ENCODE data around the gene MSRB2. TPM values are rescaled to one million over a fixed set of nuclear protein-coding genes. Genes with fewer than 3 reads are reported as not detected.

Gene MSRB2
- total RNA-seq, 1 donor from 2014 or later = 31.3 TPM

DNA sequence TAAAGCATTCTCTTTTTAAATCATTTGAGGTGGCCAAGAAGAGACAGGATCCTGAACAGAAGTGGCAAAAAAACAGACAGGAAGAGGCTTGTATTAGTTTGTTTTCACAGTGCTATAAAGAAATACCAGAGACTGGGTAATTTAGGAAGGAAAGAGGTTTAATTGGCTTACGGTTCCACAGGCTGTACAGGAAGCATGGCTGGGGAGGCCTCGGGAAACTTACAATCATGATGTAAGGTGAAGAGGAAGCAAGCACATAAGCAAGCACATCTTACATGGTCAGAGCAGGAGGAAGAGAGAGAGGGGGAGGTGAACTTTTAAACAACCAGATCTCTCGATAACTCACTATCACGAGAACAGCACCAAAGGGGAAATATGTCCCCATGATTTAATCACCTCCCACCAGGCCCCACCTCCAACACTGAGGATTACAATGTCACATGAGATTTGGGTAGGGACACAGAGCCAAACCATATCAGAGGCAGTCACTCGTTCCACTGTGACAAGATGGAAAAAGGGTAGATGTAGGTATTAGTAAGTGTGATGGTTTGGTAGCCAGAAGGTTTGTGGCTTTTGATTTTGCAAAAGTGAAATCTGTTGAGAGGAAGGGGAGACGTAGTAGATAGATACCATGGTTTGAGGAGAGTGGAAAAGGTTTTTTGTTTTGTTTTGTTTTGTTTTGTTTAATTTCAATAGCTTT, 5.1 kb downstream of the MSRB2 start:
- Mint-ChIP-seq H3K27ac (ENCODE audit: unreplicated experiment) (no peak overlapping the region), H3K27me3 (ENCODE audit: unreplicated experiment) (peaks cover 7% of the 10 kb centered on the region), H3K4me3 (ENCODE audit: unreplicated experiment) (no peak overlapping the region), H3K36me3 (ENCODE audit: unreplicated experiment) (peaks cover 6% of the 10 kb centered on the region), H3K4me1 (ENCODE audit: low read depth, unreplicated experiment) (peaks cover 14% of the 10 kb centered on the region), H3K9me3 (ENCODE audit: unreplicated experiment) (peaks cover 4% of the 10 kb centered on the region)
- TF ChIP-seq, protein P1, sequence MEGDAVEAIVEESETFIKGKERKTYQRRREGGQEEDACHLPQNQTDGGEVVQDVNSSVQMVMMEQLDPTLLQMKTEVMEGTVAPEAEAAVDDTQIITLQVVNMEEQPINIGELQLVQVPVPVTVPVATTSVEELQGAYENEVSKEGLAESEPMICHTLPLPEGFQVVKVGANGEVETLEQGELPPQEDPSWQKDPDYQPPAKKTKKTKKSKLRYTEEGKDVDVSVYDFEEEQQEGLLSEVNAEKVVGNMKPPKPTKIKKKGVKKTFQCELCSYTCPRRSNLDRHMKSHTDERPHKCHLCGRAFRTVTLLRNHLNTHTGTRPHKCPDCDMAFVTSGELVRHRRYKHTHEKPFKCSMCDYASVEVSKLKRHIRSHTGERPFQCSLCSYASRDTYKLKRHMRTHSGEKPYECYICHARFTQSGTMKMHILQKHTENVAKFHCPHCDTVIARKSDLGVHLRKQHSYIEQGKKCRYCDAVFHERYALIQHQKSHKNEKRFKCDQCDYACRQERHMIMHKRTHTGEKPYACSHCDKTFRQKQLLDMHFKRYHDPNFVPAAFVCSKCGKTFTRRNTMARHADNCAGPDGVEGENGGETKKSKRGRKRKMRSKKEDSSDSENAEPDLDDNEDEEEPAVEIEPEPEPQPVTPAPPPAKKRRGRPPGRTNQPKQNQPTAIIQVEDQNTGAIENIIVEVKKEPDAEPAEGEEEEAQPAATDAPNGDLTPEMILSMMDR (IDR thresholded peaks at IDR 0.05; ENCODE audit: partially characterized antibody, unreplicated experiment) = no peak
- DNase-seq = no peak

DNA sequence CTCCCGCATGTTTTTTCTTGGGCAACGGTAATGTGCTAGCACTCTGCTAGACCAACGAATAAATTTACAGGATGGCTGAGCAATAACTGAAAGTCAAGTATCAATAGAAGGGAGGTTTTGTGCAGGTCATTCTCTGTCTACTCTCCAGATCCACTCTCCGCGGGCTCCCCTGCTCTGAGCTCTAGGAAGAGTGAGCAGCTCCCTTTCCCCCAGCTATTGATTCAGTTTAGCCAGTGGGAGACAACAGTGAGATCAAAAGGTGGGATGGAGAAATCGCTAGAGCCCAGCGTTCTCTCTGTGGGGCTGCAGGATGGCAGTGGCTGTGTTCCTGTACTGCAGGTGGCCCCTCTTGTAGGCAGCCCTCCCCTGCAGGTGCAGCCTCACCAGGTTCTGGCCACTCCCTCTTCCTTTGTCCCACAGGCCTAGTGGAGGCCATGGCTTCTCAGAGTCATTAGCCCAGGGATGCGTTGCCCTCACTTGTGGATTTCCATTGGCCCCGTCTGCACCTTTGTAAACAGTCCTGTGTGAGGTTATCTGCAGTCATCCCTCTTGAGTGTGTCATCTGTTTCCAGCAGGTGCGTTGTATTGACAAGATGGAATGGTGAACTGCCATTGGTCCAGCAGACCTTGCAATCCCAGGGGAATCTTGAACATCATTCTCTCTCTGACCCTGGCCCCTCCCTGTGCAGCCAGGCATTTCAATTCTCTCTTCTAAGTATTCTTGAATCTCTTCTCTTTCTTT, 11.1 kb downstream of the MSRB2 start:
- Mint-ChIP-seq H3K27ac (ENCODE audit: unreplicated experiment) (peak overlapping the region; percentile 87), H3K27me3 (ENCODE audit: unreplicated experiment) (peaks cover 3% of the 10 kb centered on the region), H3K9me3 (ENCODE audit: unreplicated experiment) (peaks cover 7% of the 10 kb centered on the region), H3K36me3 (ENCODE audit: unreplicated experiment) (peaks cover 8% of the 10 kb centered on the region), H3K4me3 (ENCODE audit: unreplicated experiment) (peak overlapping the region; percentile 74), H3K4me1 (ENCODE audit: low read depth, unreplicated experiment) (peaks cover 18% of the 10 kb centered on the region)
- TF ChIP-seq, protein P1 (IDR thresholded peaks at IDR 0.05; ENCODE audit: partially characterized antibody, unreplicated experiment) = no peak
- peak; percentile 18 for DNase-seq

DNA sequence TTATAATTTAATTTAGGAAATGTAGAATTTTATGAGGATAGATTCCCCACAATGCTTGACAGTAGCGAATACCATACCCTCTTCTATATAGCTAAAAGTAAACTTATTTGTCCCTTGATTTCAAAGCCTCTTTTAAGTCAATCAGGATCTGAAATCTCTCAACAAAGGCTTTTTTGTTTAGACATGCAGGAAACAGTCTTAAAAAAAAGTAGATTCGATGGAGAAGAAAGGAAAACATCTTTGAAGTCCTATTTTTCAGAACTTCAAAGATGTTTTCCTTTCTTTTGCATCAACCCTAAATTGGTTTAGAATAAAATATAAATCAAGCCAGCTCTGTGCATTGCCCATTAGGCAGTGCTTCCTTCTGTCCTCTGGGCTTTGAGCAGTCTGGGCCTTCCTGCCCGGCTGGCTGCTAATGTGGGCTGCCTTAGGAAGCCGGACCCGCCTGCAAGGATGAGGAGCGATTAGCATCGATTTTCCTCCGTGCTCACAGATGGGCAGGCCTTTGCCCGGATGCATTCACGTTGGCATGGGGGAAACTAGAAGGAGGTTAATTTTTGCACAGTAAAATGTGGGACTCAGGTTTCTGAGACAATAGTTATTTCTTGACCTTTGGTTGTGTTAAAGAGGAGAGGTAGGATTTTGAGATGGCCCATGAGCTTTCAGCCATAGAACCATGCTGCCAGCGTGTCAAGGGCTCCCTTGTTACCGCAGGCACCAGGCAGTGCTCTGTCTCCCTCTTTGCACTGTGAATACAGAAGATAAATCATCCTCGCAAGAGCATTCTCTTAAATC, 15.5 kb downstream of the MSRB2 start:
- peaks cover 17% of the 10 kb centered on the region for H3K4me1 Mint-ChIP-seq (ENCODE audit: low read depth, unreplicated experiment)
- peaks cover 4% of the 10 kb centered on the region for H3K27me3 Mint-ChIP-seq (ENCODE audit: unreplicated experiment)
- TF ChIP-seq, protein P1 (IDR thresholded peaks at IDR 0.05; ENCODE audit: partially characterized antibody, unreplicated experiment) = no peak
- no peak overlapping the region for H3K27ac Mint-ChIP-seq (ENCODE audit: unreplicated experiment)
- peaks cover 7% of the 10 kb centered on the region for H3K9me3 Mint-ChIP-seq (ENCODE audit: unreplicated experiment)
- DNase-seq = peak; percentile 54
- no peak overlapping the region for H3K4me3 Mint-ChIP-seq (ENCODE audit: unreplicated experiment)
- H3K36me3 Mint-ChIP-seq (ENCODE audit: unreplicated experiment) = peaks cover 15% of the 10 kb centered on the region

DNA sequence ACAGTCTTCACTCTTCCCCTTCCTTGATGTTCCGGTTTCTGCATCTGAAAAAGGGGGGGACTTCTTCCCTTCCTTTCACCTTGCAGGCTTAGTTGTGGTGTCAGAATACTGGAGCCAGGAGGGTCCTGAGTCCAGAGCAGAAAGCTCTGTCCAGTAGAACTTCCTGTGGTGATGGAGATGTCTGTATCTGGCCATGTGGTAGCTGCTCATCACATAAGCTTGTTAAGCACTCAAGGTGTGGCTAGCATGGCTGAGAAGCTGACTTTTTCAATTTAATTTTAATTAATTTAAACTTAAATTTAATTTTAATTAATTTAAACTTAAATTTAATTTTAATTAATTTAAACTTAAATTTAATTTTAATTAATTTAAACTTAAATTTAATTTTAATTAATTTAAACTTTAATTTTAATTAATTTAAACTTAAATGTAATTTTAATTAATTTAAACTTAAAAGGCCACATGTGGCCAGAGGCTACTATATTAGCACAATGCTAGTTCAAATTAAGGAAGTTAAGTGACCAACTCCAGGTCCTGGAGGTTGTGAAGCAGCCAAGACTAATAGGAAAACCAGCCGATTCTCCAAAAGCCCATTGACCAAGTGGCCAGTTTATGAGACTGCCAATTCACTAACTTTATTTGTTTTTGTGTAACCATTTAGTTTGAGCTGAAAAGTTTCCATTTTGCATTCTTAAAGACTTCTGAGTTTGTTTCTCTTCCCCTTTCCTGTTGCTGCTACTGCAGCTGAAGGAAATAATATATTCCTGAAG, 16.3 kb downstream of the MSRB2 start:
- Mint-ChIP-seq H3K4me3 (ENCODE audit: unreplicated experiment) (no peak overlapping the region), H3K36me3 (ENCODE audit: unreplicated experiment) (peaks cover 15% of the 10 kb centered on the region), H3K27me3 (ENCODE audit: unreplicated experiment) (peaks cover 4% of the 10 kb centered on the region), H3K27ac (ENCODE audit: unreplicated experiment) (peak overlapping the region; percentile 86), H3K9me3 (ENCODE audit: unreplicated experiment) (peaks cover 6% of the 10 kb centered on the region), H3K4me1 (ENCODE audit: low read depth, unreplicated experiment) (peaks cover 11% of the 10 kb centered on the region)
- DNase-seq = no peak
- TF ChIP-seq, protein P1 (IDR thresholded peaks at IDR 0.05; ENCODE audit: partially characterized antibody, unreplicated experiment) = no peak

Data from glutamatergic neuron (in vitro differentiated cells).